ENCODE measurements around the gene GFER.

DNA sequence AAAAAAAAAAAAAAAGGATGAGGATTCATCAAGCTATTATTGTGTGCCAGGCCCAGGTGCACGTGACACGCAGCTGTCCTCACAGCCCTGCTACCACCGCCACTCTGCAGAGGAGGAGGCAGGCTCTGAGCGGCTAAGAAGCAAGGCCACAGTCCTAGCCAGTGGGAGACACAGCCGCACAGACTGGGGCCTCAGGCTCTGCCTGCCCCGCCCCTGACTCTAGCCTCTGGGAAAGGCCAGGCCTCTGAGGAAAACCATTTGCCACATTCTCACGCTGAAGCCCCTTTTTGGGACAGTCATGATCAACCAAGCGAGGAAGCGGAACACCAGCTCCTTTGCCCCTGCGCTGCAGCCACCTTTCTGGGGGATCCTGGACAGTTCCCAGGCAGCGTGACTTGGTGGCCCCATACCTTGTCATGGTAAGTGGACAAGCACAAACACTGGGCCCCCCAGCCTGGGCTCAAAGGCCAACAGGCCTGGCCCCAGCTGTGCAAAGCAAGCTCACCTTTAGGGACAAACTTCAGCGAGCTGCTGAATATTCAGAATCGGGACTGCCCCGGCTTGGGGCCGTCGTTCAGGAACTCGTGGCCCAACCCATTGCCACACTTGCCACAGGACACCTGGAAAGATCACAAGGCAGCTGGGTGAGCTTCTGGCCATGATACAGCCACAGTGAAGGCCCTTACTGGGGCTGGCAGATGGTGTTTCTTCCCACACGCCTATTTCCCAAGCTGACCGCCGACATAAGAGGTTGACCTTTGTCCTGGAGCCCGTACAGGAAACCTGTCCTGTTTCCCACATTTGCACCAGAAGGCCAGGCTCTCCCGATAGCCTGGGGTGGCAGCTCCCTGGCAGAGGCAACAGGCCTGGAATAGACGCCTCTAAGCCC, 43.5 kb upstream of the GFER start:
- TF ChIP-seq POLR2A (IDR thresholded peaks at IDR 0.05) = no peak
- TF ChIP-seq, protein P1, sequence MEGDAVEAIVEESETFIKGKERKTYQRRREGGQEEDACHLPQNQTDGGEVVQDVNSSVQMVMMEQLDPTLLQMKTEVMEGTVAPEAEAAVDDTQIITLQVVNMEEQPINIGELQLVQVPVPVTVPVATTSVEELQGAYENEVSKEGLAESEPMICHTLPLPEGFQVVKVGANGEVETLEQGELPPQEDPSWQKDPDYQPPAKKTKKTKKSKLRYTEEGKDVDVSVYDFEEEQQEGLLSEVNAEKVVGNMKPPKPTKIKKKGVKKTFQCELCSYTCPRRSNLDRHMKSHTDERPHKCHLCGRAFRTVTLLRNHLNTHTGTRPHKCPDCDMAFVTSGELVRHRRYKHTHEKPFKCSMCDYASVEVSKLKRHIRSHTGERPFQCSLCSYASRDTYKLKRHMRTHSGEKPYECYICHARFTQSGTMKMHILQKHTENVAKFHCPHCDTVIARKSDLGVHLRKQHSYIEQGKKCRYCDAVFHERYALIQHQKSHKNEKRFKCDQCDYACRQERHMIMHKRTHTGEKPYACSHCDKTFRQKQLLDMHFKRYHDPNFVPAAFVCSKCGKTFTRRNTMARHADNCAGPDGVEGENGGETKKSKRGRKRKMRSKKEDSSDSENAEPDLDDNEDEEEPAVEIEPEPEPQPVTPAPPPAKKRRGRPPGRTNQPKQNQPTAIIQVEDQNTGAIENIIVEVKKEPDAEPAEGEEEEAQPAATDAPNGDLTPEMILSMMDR (IDR thresholded peaks at IDR 0.05) = no peak
